GM12892 (cell line): ENCODE measurements around the gene SELENOH.

ENCODE experiments used
- POLR2A ChIP-seq: IDR thresholded peaks from 2 replicates; pipeline ENCODE4 v1.6.1; 2011; ENCODE audit warnings: low read depth, low read length, control low read depth
- POLR2AphosphoS5 ChIP-seq: IDR thresholded peaks from 2 replicates; pipeline ENCODE4 v1.6.1; 2011; ENCODE audit warnings: low read depth, low read length, control low read depth

DNA sequence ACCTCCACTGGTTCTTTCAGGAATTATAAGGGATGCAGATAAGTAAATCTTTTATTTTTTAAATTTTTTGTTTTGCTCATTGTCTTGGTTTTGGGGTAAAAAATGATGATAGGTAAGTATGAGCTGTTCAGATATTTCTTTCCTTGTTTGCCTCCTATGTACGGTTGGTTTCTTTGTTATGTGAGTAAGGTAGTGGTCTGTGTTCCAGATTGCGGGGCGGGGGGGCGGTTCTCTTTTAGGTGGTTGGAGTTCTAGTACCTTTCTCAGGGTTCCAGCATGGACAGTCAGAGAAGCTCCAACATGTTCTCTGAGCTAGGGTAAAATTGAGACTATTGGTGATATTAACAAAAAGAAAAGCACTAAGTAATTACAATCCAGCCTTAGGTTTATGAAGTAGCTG is 22.7 kb downstream of the SELENOH start:
- TF ChIP-seq POLR2AphosphoS5 = no peak
- TF ChIP-seq POLR2A = no peak
